Fibroblast of lung (primary cell): ENCODE data around the gene CYP2D6.

Experiments used
- EZH2 ChIP-seq: IDR thresholded peaks from 2 replicates; pipeline ENCODE4 v1.5.1; 2012; ENCODE audit warnings: low read length, control low read depth, mild to moderate bottlenecking; ENCODE audit errors: missing control alignments
- TF ChIP-seq, protein P1 (sequence below), 2 donors: IDR thresholded peaks in 1 of 2; conservative IDR thresholded peaks in 1 of 2; 1 replicate in 1 of 2; 2 replicates in 1 of 2; pipeline ENCODE4 v1.5.1; 2011 to 2012; ENCODE audit warnings: low read length in 2 of 2, control low read depth in 1 of 2, inconsistent platforms in 1 of 2, low read depth in 1 of 2, mild to moderate bottlenecking in 1 of 2

DNA sequence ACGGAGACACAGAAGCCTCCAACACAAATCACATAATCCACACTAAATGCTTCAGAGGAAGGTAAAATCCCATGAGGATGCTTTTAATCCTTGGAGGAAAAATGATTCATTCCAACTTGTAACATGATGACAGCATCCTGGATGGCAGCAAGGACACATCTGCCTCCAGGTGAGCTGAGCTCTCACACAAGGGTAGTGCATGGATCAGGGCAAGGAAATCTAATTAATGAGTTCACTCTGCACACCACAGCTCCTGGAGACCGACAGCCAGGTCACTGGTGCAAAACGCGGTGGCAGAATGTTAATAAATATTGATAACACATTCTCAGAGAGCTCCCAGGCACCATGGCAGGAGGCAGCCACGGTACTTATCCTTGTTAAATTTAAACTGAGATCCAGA is 40.3 kb upstream of the CYP2D6 start:
- TF ChIP-seq, protein P1, sequence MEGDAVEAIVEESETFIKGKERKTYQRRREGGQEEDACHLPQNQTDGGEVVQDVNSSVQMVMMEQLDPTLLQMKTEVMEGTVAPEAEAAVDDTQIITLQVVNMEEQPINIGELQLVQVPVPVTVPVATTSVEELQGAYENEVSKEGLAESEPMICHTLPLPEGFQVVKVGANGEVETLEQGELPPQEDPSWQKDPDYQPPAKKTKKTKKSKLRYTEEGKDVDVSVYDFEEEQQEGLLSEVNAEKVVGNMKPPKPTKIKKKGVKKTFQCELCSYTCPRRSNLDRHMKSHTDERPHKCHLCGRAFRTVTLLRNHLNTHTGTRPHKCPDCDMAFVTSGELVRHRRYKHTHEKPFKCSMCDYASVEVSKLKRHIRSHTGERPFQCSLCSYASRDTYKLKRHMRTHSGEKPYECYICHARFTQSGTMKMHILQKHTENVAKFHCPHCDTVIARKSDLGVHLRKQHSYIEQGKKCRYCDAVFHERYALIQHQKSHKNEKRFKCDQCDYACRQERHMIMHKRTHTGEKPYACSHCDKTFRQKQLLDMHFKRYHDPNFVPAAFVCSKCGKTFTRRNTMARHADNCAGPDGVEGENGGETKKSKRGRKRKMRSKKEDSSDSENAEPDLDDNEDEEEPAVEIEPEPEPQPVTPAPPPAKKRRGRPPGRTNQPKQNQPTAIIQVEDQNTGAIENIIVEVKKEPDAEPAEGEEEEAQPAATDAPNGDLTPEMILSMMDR (conservative IDR thresholded peaks at IDR 0.05 in 1 of 2, IDR thresholded peaks at IDR 0.05 in 1 of 2; ENCODE audit: low read depth in 1 of 2, low read length in 2 of 2): no peak
- no peak for TF ChIP-seq EZH2
